GM23338 (cell line): ENCODE results near the gene KIF3B. TPM values are rescaled to one million over a fixed set of nuclear protein-coding genes. Genes with fewer than 3 reads are reported as not detected.

Source experiments
- ATAC-seq: fragments of 200-7000 bp; cut with Tn5 transposase; 3 replicates; pipeline ENCODE4 v1.9.1; 2020
- DNase-seq: peaks from one replicate; pipeline ENCODE4 v3.0.0-alpha.2; 2015; ENCODE audit warnings: low spot score
- H2AFZ ChIP-seq: fragments of 200-600 bp; sonication (generic); 2 replicates; pipeline ENCODE4 v1.8.0; 2016; ENCODE audit warnings: antibody characterized with exemption, mild to moderate bottlenecking, moderate library complexity
- H3F3A ChIP-seq: fragments of 200-600 bp; sonication (generic); replicated peaks from 2 replicates; pipeline ENCODE4 v1.8.0; 2017; ENCODE audit warnings: antibody characterized with exemption, mixed run types, low read depth
- H3K27ac ChIP-seq: fragments of 200-600 bp; sonication (generic); 2 replicates; pipeline ENCODE4 v1.6.1; 2016; ENCODE audit warnings: low read depth
- H3K27me3 ChIP-seq: fragments of 200-600 bp; sonication (generic); 2 replicates; pipeline ENCODE4 v1.8.0; 2016; ENCODE audit warnings: mild to moderate bottlenecking, mixed run types, moderate library complexity; ENCODE audit not compliant: insufficient read depth
- H3K36me3 ChIP-seq: fragments of 200-600 bp; sonication (generic); 2 replicates; pipeline ENCODE4 v1.8.0; 2016; ENCODE audit warnings: mild to moderate bottlenecking; ENCODE audit not compliant: insufficient read depth
- H3K4me1 ChIP-seq: fragments of 200-600 bp; sonication (generic); 2 replicates; pipeline ENCODE4 v1.8.0; 2016; ENCODE audit warnings: mild to moderate bottlenecking, moderate library complexity; ENCODE audit not compliant: insufficient read depth
- H3K4me2 ChIP-seq: fragments of 200-600 bp; sonication (generic); 2 replicates; pipeline ENCODE4 v1.7.1; 2017; ENCODE audit warnings: mixed run types
- H3K4me3 ChIP-seq: fragments of 200-600 bp; sonication (generic); 2 replicates; pipeline ENCODE4 v1.6.1; 2016; ENCODE audit warnings: mixed run types
- H3K79me2 ChIP-seq: fragments of 200-600 bp; sonication (generic); replicated peaks from 2 replicates; pipeline ENCODE4 v1.8.0; 2017; ENCODE audit warnings: mild to moderate bottlenecking; ENCODE audit not compliant: insufficient read depth
- H3K9me2 ChIP-seq: fragments of 200-600 bp; sonication (generic); 2 replicates; pipeline ENCODE4 v1.8.0; 2017; ENCODE audit not compliant: insufficient read depth
- H4K20me1 ChIP-seq: fragments of 200-600 bp; sonication (generic); replicated peaks from 2 replicates; pipeline ENCODE4 v1.8.0; 2017; ENCODE audit warnings: mild to moderate bottlenecking; ENCODE audit not compliant: insufficient read depth
- H3K27ac Mint-ChIP-seq: 2 replicates; pipeline ENCODE4 v1.8.0; 2020; ENCODE audit warnings: inconsistent platforms, mild to moderate bottlenecking, moderate library complexity, mixed read lengths
- H3K27me3 Mint-ChIP-seq: 3 replicates; pipeline ENCODE4 v1.8.0; 2022; ENCODE audit warnings: low read depth, mild to moderate bottlenecking, moderate library complexity, mixed read lengths, inconsistent platforms; ENCODE audit not compliant: insufficient read depth, poor library complexity
- H3K36me3 Mint-ChIP-seq: 3 replicates; pipeline ENCODE4 v1.8.0; 2021; ENCODE audit warnings: low read depth, mild to moderate bottlenecking, inconsistent platforms, moderate library complexity, mixed read lengths
- H3K4me1 Mint-ChIP-seq: 3 replicates; pipeline ENCODE4 v1.8.0; 2020; ENCODE audit warnings: mild to moderate bottlenecking, inconsistent platforms, mixed read lengths
- H3K4me3 Mint-ChIP-seq: 3 replicates; pipeline ENCODE4 v1.8.0; 2021; ENCODE audit warnings: moderate library complexity, mild to moderate bottlenecking, inconsistent platforms, mixed read lengths
- H3K9me3 Mint-ChIP-seq: 3 replicates; pipeline ENCODE4 v1.8.0; 2020; ENCODE audit warnings: moderate library complexity, mild to moderate bottlenecking, inconsistent platforms, mixed read lengths
- ZNF114 ChIP-seq: fragments of 250-450 bp; sonication (Bioruptor Pico); IDR thresholded peaks from 2 replicates; pipeline ENCODE4 v1.5.0; 2020; ENCODE audit warnings: mild to moderate bottlenecking, moderate library complexity
- polyA plus RNA-seq: library from polyadenylated mRNA; unstranded; fragments of >200 nt; fragmentation: Nextera tagmentation; extraction: Ambion mirVana; gene quantifications from 2 replicates; pipeline ENCODE4 v1.2.1, GENCODE V29; 2016
- total RNA-seq: library from RNA; depleted of rRNA; stranded (reverse); fragments of >200 nt; shearing (Covaris generic); gene quantifications from 2 replicates; pipeline ENCODE4 v1.2.3, GENCODE V29; 2014
- TF ChIP-seq, protein P1 (sequence below): fragments of 250-450 bp; sonication (Bioruptor Pico); IDR thresholded peaks from 2 replicates; pipeline ENCODE4 v1.5.0; 2020; ENCODE audit warnings: mild to moderate bottlenecking, moderate library complexity
- TF ChIP-seq, protein P2 (sequence below), 2 experiments: fragments of 200-600 bp in 1 of 2; sonication (generic) in 1 of 2; conservative IDR thresholded peaks; 2 replicates each; pipeline versions ENCODE4 v1.5.1 to v1.6.1; 2016 to 2017; ENCODE audit warnings: antibody characterized with exemption in 2 of 2, low read depth in 2 of 2, mild to moderate bottlenecking in 2 of 2, moderate library complexity in 1 of 2

KIF3B gene
- total and polyA plus RNA-seq, 2 experiments from 2014 or later = 6.1 to 22.8 TPM

DNA sequence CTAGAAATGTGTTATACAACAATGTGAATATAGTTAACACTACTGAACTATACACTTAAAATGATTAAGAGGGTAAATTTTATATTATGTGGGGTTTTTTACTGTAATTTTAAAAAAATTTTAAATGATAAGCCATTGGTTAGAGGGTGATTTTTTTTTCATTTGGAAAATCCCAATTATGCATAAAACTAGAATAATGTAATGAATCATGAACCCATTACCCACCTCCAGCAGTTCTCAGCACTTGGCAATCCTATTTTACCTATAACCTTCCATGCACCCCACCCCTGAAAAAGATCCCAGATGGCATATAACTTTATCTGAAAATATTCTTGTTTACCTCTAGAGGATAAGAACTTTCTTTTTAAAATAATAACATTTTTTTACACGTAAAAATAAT is 13.7 kb downstream of the KIF3B start (continued):
- TF ChIP-seq, protein P1, sequence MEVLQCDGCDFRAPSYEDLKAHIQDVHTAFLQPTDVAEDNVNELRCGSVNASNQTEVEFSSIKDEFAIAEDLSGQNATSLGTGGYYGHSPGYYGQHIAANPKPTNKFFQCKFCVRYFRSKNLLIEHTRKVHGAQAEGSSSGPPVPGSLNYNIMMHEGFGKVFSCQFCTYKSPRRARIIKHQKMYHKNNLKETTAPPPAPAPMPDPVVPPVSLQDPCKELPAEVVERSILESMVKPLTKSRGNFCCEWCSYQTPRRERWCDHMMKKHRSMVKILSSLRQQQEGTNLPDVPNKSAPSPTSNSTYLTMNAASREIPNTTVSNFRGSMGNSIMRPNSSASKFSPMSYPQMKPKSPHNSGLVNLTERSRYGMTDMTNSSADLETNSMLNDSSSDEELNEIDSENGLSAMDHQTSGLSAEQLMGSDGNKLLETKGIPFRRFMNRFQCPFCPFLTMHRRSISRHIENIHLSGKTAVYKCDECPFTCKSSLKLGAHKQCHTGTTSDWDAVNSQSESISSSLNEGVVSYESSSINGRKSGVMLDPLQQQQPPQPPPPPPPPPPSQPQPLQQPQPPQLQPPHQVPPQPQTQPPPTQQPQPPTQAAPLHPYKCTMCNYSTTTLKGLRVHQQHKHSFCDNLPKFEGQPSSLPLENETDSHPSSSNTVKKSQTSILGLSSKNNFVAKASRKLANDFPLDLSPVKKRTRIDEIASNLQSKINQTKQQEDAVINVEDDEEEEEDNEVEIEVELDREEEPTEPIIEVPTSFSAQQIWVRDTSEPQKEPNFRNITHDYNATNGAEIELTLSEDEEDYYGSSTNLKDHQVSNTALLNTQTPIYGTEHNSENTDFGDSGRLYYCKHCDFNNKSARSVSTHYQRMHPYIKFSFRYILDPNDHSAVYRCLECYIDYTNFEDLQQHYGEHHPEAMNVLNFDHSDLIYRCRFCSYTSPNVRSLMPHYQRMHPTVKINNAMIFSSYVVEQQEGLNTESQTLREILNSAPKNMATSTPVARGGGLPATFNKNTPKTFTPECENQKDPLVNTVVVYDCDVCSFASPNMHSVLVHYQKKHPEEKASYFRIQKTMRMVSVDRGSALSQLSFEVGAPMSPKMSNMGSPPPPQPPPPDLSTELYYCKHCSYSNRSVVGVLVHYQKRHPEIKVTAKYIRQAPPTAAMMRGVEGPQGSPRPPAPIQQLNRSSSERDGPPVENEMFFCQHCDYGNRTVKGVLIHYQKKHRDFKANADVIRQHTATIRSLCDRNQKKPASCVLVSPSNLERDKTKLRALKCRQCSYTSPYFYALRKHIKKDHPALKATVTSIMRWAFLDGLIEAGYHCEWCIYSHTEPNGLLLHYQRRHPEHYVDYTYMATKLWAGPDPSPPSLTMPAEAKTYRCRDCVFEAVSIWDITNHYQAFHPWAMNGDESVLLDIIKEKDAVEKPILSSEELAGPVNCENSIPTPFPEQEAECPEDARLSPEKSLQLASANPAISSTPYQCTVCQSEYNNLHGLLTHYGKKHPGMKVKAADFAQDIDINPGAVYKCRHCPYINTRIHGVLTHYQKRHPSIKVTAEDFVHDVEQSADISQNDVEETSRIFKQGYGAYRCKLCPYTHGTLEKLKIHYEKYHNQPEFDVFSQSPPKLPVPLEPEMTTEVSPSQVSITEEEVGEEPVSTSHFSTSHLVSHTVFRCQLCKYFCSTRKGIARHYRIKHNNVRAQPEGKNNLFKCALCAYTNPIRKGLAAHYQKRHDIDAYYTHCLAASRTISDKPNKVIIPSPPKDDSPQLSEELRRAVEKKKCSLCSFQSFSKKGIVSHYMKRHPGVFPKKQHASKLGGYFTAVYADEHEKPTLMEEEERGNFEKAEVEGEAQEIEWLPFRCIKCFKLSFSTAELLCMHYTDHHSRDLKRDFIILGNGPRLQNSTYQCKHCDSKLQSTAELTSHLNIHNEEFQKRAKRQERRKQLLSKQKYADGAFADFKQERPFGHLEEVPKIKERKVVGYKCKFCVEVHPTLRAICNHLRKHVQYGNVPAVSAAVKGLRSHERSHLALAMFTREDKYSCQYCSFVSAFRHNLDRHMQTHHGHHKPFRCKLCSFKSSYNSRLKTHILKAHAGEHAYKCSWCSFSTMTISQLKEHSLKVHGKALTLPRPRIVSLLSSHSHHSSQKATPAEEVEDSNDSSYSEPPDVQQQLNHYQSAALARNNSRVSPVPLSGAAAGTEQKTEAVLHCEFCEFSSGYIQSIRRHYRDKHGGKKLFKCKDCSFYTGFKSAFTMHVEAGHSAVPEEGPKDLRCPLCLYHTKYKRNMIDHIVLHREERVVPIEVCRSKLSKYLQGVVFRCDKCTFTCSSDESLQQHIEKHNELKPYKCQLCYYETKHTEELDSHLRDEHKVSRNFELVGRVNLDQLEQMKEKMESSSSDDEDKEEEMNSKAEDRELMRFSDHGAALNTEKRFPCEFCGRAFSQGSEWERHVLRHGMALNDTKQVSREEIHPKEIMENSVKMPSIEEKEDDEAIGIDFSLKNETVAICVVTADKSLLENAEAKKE = no peak

DNA sequence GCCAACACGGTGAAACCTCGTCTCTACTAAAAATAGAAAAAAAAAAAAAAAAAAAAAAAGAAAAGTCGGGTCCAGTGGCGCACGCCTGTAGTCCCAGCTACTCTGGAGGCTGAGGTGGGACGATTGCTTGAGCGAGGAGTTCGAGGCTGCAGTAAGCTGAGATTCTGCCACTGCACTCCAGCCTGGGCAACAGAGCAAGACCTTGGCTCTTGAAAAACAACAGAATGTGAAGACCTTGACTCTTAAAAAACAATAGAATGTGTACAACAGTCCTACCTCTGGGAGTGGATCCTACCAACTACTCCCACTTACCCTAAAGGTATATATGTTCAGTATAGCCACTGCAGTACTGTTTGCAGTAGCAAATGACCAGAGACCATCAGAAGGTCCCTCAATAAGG is 15.1 kb downstream of the KIF3B start:
- Mint-ChIP-seq H3K27ac (no peak overlapping the region), H3K9me3 (no peaks in the 10 kb centered on the region), H3K4me1 (no peaks in the 10 kb centered on the region), H3K36me3 (no peaks in the 10 kb centered on the region), H3K4me3 (no peak overlapping the region), H3K27me3 (no peaks in the 10 kb centered on the region)
- Histone ChIP-seq H3K9me2 (no peaks in the 10 kb centered on the region), H3F3A (no peaks in the 10 kb centered on the region), H3K4me3 (no peak overlapping the region), H3K4me1 (no peaks in the 10 kb centered on the region), H3K79me2 (peaks cover 27% of the 10 kb centered on the region), H3K36me3 (no peaks in the 10 kb centered on the region), H3K27me3 (no peaks in the 10 kb centered on the region), H4K20me1 (peaks cover 32% of the 10 kb centered on the region), H2AFZ (no peak overlapping the region), H3K4me2 (no peak overlapping the region), H3K27ac (no peak overlapping the region)
- no peak for ATAC-seq
- no peak for DNase-seq
- no peak for TF ChIP-seq ZNF114 (CRISPR knock-in tag)
- TF ChIP-seq, protein P2, sequence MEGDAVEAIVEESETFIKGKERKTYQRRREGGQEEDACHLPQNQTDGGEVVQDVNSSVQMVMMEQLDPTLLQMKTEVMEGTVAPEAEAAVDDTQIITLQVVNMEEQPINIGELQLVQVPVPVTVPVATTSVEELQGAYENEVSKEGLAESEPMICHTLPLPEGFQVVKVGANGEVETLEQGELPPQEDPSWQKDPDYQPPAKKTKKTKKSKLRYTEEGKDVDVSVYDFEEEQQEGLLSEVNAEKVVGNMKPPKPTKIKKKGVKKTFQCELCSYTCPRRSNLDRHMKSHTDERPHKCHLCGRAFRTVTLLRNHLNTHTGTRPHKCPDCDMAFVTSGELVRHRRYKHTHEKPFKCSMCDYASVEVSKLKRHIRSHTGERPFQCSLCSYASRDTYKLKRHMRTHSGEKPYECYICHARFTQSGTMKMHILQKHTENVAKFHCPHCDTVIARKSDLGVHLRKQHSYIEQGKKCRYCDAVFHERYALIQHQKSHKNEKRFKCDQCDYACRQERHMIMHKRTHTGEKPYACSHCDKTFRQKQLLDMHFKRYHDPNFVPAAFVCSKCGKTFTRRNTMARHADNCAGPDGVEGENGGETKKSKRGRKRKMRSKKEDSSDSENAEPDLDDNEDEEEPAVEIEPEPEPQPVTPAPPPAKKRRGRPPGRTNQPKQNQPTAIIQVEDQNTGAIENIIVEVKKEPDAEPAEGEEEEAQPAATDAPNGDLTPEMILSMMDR (conservative IDR thresholded peaks at IDR 0.05; ENCODE audit: low read depth in 2 of 2) = no peak
- TF ChIP-seq, protein P1 = no peak
